ENCODE measurements around the gene FBXW11. TPM values are rescaled to one million over a fixed set of nuclear protein-coding genes. Genes with fewer than 3 reads are reported as not detected.

FBXW11 gene
- total RNA-seq, 2 donors from 2014 or later, result 54.7 to 61.4 TPM

DNA sequence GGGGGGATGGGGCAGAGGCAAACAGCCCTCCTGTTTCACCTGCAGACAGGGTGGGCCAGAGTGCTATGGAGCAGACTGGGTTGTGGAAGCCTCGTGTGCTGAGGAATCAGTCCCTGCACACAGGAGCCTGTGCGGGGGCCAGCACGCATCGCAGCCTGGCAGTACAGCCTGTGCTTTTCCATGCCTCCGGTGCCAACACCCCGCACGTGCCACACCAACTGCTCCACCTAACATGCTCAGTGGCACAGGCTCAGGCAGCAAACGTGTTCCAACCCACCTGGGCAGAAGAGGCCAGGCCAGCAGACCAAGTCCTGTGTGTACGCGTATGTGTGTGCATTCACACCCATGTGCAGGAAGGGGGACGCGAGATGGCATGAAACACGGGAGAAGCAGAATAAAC is 37.4 kb upstream of the FBXW11 start:
- intact Hi-C loops (cut with DNase I), result loop anchor here (5.0 kb wide), 1 partner anchor 627 kb away; the partner anchor contains the start of gene FGF18
- DNase-seq (ENCODE audit: low spot score), result no peak
- no peaks in the 10 kb centered on the region for H3K4me1 ChIP-seq (replicated peaks)
- H3K27ac ChIP-seq, result no peak overlapping the region
- TF ChIP-seq POLR2AphosphoS5 (IDR thresholded peaks at IDR 0.05) (no peak), POLR2A (IDR thresholded peaks at IDR 0.05) (no peak)
- TF ChIP-seq, protein P1, sequence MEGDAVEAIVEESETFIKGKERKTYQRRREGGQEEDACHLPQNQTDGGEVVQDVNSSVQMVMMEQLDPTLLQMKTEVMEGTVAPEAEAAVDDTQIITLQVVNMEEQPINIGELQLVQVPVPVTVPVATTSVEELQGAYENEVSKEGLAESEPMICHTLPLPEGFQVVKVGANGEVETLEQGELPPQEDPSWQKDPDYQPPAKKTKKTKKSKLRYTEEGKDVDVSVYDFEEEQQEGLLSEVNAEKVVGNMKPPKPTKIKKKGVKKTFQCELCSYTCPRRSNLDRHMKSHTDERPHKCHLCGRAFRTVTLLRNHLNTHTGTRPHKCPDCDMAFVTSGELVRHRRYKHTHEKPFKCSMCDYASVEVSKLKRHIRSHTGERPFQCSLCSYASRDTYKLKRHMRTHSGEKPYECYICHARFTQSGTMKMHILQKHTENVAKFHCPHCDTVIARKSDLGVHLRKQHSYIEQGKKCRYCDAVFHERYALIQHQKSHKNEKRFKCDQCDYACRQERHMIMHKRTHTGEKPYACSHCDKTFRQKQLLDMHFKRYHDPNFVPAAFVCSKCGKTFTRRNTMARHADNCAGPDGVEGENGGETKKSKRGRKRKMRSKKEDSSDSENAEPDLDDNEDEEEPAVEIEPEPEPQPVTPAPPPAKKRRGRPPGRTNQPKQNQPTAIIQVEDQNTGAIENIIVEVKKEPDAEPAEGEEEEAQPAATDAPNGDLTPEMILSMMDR (IDR thresholded peaks at IDR 0.05), result no peak
- WGBS, result 60% methylated on average over 13 of the region's 13 CpGs
- no peaks in the 10 kb centered on the region for H3K9me3 ChIP-seq
- no peaks in the 10 kb centered on the region for H3K27me3 ChIP-seq (replicated peaks; ENCODE audit: insufficient read depth)
- H3K4me3 ChIP-seq, result no peak overlapping the region
- H3K36me3 ChIP-seq, result no peaks in the 10 kb centered on the region

DNA sequence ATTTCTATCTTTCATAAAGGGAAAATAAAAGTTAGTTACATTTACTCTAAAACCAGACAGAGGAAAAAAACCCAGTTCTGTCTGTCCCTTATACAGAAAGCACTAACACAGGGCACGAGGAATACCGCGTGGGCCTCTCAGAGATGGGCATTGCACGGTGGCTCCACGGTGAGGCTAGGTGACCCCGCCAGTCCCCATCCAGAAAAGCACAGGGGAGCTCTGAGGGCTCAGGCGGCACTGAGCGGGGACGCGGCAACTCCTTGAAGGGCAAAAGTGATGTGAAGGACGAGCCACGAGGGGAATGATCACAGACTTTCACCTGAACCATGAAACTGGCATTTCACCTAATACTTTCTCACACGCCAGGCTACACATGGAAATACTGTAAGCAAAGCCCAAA is 35.7 kb upstream of the FBXW11 start:
- no peak for TF ChIP-seq POLR2A (IDR thresholded peaks at IDR 0.05)
- TF ChIP-seq POLR2AphosphoS5 (IDR thresholded peaks at IDR 0.05), result no peak
- TF ChIP-seq, protein P1 (IDR thresholded peaks at IDR 0.05), result no peak
- Histone ChIP-seq H3K9me3 (no peaks in the 10 kb centered on the region), H3K4me3 (no peak overlapping the region), H3K36me3 (no peaks in the 10 kb centered on the region), H3K4me1 (replicated peaks) (no peaks in the 10 kb centered on the region), H3K27me3 (replicated peaks; ENCODE audit: insufficient read depth) (no peaks in the 10 kb centered on the region), H3K27ac (no peak overlapping the region)
- DNase-seq (ENCODE audit: low spot score), result no peak
- 93% methylated on average over 13 of the region's 13 CpGs for WGBS
- intact Hi-C loops (cut with DNase I), result loop anchor here (5.0 kb wide), 1 partner anchor 625 kb away; the partner anchor contains the start of gene FGF18

DNA sequence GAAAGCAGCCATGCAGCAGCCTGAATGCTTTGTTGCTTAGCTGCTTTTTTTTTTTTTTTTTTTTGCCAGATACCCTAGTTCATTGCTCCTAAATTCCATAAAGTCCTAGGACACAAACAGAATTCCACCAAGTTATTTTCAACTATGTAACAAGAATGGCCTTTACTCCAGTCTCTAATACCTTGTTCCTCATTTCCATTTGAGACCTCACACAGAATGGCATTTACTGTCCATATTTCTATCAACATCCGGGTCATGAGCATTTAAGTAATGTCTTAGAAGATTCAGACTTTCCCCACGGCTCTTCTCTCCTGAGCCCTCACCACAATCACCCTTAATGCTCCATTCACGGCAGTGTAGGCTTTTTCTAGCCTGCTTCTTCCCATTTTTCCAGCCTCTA is 31.7 kb upstream of the FBXW11 start:
- no peak for DNase-seq (ENCODE audit: low spot score)
- no peak overlapping the region for H3K27ac ChIP-seq
- no peaks in the 10 kb centered on the region for H3K4me1 ChIP-seq (replicated peaks)
- intact Hi-C loops (cut with DNase I), result no loop called here
- H3K4me3 ChIP-seq, result no peak overlapping the region
- no peaks in the 10 kb centered on the region for H3K9me3 ChIP-seq
- TF ChIP-seq, protein P1 (IDR thresholded peaks at IDR 0.05), result no peak
- TF ChIP-seq POLR2A (IDR thresholded peaks at IDR 0.05) (no peak), POLR2AphosphoS5 (IDR thresholded peaks at IDR 0.05) (no peak)
- no peaks in the 10 kb centered on the region for H3K36me3 ChIP-seq
- H3K27me3 ChIP-seq (replicated peaks; ENCODE audit: insufficient read depth), result no peaks in the 10 kb centered on the region
- 93% methylated on average over 3 of the region's 3 CpGs for WGBS

DNA sequence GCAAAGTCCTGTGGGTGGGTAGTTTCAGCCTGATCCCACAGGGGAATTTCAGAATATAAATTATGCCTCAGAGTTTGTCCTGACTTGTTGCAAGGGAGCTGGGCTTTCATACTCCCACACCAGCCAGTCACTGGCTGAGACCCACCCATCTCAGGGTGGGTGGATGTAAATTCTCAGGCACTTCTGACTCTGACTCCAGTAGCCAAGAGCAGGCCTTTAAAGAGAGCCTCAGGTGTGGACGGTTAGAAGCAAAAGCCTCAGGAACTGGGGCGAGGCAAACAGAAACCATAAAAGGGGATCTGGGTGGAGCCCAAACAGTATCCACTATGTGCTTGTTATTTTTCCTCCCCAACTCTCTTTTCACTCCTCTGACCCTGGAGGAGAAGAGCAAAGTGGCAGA is 28.6 kb upstream of the FBXW11 start:
- H3K27ac ChIP-seq, result no peak overlapping the region
- WGBS, result 20% methylated on average over 2 of the region's 2 CpGs
- no peaks in the 10 kb centered on the region for H3K4me1 ChIP-seq (replicated peaks)
- H3K9me3 ChIP-seq, result no peaks in the 10 kb centered on the region
- no peaks in the 10 kb centered on the region for H3K27me3 ChIP-seq (replicated peaks; ENCODE audit: insufficient read depth)
- H3K4me3 ChIP-seq, result no peak overlapping the region
- TF ChIP-seq POLR2AphosphoS5 (IDR thresholded peaks at IDR 0.05) (no peak), POLR2A (IDR thresholded peaks at IDR 0.05) (no peak)
- TF ChIP-seq, protein P1 (IDR thresholded peaks at IDR 0.05), result no peak
- intact Hi-C loops (cut with DNase I), result no loop called here
- no peaks in the 10 kb centered on the region for H3K36me3 ChIP-seq
- DNase-seq (ENCODE audit: low spot score), result no peak

DNA sequence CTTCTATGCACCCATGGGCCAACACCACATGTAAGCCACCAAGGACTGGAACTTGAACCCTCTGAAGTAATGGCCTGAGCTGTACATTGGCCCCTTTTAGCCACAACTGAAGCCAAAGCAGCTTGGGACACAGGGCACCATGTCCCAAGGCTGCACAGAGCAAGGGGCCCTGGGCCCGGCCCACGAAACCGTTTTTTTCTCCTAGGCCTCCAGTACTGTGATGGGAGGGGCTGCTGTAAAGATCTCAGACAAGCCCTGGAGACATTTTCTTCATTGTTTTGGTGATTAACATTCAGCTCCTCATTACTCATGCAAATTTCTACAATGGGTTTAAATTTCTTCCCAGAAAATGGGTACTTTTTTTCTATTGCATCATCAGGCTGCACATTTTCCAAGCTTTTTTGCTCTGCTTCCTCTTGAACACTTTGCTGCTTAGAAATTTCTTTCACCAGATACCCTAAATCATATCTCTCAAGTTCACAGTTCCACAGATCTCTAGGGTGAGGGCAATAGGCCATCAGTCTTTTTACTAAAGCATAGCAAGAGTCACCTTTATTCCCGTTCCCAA is 25.5 kb upstream of the FBXW11 start:
- Histone ChIP-seq H3K4me3 (no peak overlapping the region), H3K27me3 (replicated peaks; ENCODE audit: insufficient read depth) (no peaks in the 10 kb centered on the region), H3K9me3 (no peaks in the 10 kb centered on the region), H3K27ac (no peak overlapping the region), H3K36me3 (no peaks in the 10 kb centered on the region), H3K4me1 (replicated peaks) (no peaks in the 10 kb centered on the region)
- 92% methylated on average over 4 of the region's 4 CpGs for WGBS
- no peak for TF ChIP-seq POLR2A (IDR thresholded peaks at IDR 0.05)
- no peak for TF ChIP-seq POLR2AphosphoS5 (IDR thresholded peaks at IDR 0.05)
- TF ChIP-seq, protein P1 (IDR thresholded peaks at IDR 0.05), result no peak
- no peak for DNase-seq (ENCODE audit: low spot score)
- intact Hi-C loops (cut with DNase I), result no loop called here
